GM03348 (cell line): ENCODE measurements around the gene RTKN.

Experiments
- DNase-seq: peaks from one replicate; pipeline ENCODE4 v3.0.0; 2012; ENCODE audit warnings: low spot score

Gene RTKN

GRCh38 chr2:74375838-74376237 lies 65.9 kb downstream of the RTKN start:
- DNase-seq, result no peak
